Mucosa of descending colon (tissue), 3 donors: ENCODE data around the gene PPA1. TPM values are rescaled to one million over a fixed set of nuclear protein-coding genes. Genes with fewer than 3 reads are reported as not detected.
A peak's percentile ranks its signal among the peaks of the same experiment; 100 is the strongest.
"Not testable (repeated sequence)": the region's sequence is repeated elsewhere in the genome, so short reads cannot be mapped to it uniquely, and the experiment has no call there.

Source experiments
- ATAC-seq: fragments of 200-7000 bp; cut with Tn5 transposase; one replicate; pipeline ENCODE4 v1.9.1; 2020; ENCODE audit warnings: mild to moderate bottlenecking, moderate library complexity
- DNase-seq, 3 donors: peaks; one replicate each; pipeline ENCODE4 v3.0.0-alpha.2; 2020
- H3K36me3 ChIP-seq: fragments of 200-600 bp; one replicate; pipeline ENCODE4 v1.8.0; 2021; ENCODE audit warnings: low read depth, mild to moderate bottlenecking
- H3K4me1 ChIP-seq: fragments of 200-600 bp; one replicate; pipeline ENCODE4 v1.8.0; 2021; ENCODE audit warnings: low read depth, mild to moderate bottlenecking
- H3K4me3 ChIP-seq: fragments of 200-600 bp; one replicate; pipeline ENCODE4 v1.8.0; 2021; ENCODE audit warnings: mild to moderate bottlenecking
- H3K9me3 ChIP-seq: fragments of 200-600 bp; one replicate; pipeline ENCODE4 v1.8.0; 2021; ENCODE audit warnings: mild to moderate bottlenecking
- intact Hi-C, 2 donors: fragments of 100-400 bp; cut with DNase I in 1 of 2; cut with micrococcal nuclease in 1 of 2; formaldehyde crosslinking; loops; one replicate each; pipeline versions ENCODE4 v1.11.0 to v1.11.1; 2022; cut with DNase I, micrococcal nuclease
- total RNA-seq, 3 donors: library from RNA; stranded (reverse); fragmentation: NEBNext Ultra II Directional in 2 of 3; extraction: Animal tissue kit (Norgen Biotek cat#: 25700) in 2 of 3; gene quantifications; one replicate each; pipeline versions ENCODE4 v1.2.1 to v1.2.4, GENCODE V29; 2021 to 2023
- TF ChIP-seq, protein P1 (sequence below): fragments of 200-600 bp; IDR thresholded peaks from one replicate; pipeline ENCODE4 v1.8.0; 2022; ENCODE audit warnings: antibody characterized with exemption, mild to moderate bottlenecking
- donor health status: DM: no; HTN: no; CAD: no; lungs with moderate emphysema.
- donor health status: DM: no; HTN: no; CAD: no.
- donor health status: DM: no; HTN: yes; CAD: no.

The PPA1 gene
- total RNA-seq, 3 donors from 2014 or later, result 97.1 to 166 (median 100) TPM

DNA sequence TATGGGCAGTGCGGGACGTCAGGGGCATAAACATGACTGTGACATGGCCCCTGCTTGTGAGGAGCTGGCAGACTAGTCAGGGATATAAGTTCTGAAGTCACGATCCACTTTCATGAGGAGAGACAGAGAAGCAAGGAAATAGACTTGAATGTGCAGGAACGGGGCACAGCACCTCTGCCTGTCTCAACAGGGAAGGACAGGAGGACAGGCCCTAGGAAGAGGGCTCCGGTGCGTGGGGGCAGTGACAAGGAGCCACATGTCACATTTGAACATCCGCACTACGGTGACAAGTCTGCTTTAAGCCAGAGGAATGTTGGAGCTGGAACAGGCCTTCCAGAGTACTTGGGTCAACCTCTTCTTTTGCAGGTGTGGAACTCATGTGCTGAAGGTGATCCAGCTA is 43.1 kb downstream of the PPA1 start:
- H3K9me3 ChIP-seq, result no peaks in the 10 kb centered on the region
- no peaks in the 10 kb centered on the region for H3K36me3 ChIP-seq
- DNase-seq, result no peak
- TF ChIP-seq, protein P1, sequence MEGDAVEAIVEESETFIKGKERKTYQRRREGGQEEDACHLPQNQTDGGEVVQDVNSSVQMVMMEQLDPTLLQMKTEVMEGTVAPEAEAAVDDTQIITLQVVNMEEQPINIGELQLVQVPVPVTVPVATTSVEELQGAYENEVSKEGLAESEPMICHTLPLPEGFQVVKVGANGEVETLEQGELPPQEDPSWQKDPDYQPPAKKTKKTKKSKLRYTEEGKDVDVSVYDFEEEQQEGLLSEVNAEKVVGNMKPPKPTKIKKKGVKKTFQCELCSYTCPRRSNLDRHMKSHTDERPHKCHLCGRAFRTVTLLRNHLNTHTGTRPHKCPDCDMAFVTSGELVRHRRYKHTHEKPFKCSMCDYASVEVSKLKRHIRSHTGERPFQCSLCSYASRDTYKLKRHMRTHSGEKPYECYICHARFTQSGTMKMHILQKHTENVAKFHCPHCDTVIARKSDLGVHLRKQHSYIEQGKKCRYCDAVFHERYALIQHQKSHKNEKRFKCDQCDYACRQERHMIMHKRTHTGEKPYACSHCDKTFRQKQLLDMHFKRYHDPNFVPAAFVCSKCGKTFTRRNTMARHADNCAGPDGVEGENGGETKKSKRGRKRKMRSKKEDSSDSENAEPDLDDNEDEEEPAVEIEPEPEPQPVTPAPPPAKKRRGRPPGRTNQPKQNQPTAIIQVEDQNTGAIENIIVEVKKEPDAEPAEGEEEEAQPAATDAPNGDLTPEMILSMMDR, result no peak
- no peak overlapping the region for H3K4me3 ChIP-seq
- no peak for ATAC-seq
- peaks cover 3% of the 10 kb centered on the region for H3K4me1 ChIP-seq
- intact Hi-C loops, result no loop called here

DNA sequence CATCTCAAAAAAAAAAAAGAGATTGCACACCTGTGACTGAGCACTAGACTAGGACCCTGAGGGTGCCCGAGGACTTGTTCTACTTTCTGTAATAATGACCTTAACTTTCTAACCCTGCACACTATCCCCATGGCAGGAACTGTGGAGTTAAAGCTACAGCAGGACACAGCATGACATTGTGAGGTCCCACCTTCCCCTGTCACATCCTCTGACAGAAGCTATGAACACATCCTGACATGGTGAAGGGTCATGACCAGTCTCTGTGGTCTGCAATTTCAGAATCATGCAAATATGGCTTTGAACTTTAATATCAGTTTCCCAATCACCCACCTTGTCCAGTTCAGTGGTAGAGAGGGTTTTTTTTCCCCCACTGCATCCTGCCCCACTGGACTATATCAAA is 44.5 kb downstream of the PPA1 start:
- no peak for DNase-seq
- Histone ChIP-seq H3K4me1 (peaks cover 3% of the 10 kb centered on the region), H3K36me3 (no peaks in the 10 kb centered on the region), H3K9me3 (no peaks in the 10 kb centered on the region), H3K4me3 (no peak overlapping the region)
- TF ChIP-seq, protein P1, result no peak
- intact Hi-C loops, result no loop called here
- ATAC-seq, result no peak

DNA sequence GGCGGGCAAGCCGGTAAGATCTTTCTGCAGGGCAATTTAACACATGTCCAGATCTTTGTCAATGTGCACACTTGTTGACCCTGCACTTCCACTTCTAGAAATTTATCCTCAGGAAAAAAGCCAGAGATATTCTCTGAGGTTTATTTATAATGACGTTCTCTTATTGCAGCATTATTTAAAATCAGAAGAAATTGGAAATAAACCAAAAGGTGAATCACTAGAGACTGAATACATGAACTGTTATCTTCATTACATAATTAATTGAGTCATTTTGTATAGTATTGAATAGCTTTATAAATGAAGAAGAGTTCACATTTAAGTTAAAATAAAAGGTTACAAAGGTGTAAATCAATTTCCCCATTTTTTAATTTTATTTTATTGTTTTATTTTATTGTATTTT is 46.7 kb downstream of the PPA1 start:
- intact Hi-C loops, result no loop called here
- TF ChIP-seq, protein P1, result no peak
- H3K36me3 ChIP-seq, result no peaks in the 10 kb centered on the region
- H3K4me3 ChIP-seq, result no peak overlapping the region
- no peak for DNase-seq
- no peak for ATAC-seq
- peaks cover 1% of the 10 kb centered on the region for H3K4me1 ChIP-seq
- no peaks in the 10 kb centered on the region for H3K9me3 ChIP-seq

DNA sequence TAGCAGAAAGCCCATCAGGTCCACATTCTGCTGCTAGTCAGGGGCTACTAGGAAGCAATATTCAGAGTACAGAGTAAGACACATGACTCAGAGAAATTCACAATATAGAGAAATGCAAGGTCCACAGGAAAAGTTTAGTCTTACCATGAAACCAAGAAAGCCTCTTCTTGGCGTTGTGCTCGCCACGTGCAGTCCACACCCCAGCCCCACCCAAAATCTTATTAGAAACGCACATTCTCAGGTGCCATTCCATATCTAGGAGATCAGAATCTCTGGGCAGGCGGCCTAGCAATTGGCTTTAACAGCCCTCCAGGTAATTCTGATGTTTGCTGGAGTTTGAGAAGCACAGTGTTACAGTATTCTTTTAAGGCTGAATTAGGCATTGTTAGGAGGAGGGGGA is 47.1 kb downstream of the PPA1 start:
- H3K4me1 ChIP-seq, result no peaks in the 10 kb centered on the region
- H3K4me3 ChIP-seq, result no peak overlapping the region
- DNase-seq, result peak in 1 of 3 donors; percentile 19
- TF ChIP-seq, protein P1, result no peak
- intact Hi-C loops, result no loop called here
- H3K36me3 ChIP-seq, result no peaks in the 10 kb centered on the region
- peak; percentile 36 for ATAC-seq
- no peaks in the 10 kb centered on the region for H3K9me3 ChIP-seq

DNA sequence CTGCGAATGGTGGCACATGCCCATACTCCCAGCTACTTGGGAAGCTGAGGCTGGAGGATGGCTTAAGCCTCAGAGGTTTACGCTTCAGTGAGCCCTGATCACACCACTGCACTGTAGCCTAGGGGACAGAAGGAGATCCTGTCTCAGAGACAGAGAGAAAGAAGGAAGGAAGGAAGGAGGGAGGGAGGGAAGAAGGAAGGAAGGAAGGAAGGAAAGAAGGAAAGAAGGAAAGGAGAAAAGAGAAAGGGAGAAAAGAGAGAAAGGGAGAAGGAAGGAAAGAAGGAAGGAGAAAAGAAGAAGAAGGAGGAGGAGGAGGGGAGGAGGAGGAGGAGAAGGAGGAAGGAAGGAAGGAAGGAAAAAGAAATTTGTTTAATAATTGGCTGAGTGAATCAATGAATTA is 49.9 kb downstream of the PPA1 start:
- no peak overlapping the region for H3K4me3 ChIP-seq
- no peaks in the 10 kb centered on the region for H3K9me3 ChIP-seq
- ATAC-seq (no peak), DNase-seq (no peak)
- TF ChIP-seq, protein P1, result no peak
- H3K4me1 ChIP-seq, result no peaks in the 10 kb centered on the region
- intact Hi-C loops, result no loop called here
- no peaks in the 10 kb centered on the region for H3K36me3 ChIP-seq

DNA sequence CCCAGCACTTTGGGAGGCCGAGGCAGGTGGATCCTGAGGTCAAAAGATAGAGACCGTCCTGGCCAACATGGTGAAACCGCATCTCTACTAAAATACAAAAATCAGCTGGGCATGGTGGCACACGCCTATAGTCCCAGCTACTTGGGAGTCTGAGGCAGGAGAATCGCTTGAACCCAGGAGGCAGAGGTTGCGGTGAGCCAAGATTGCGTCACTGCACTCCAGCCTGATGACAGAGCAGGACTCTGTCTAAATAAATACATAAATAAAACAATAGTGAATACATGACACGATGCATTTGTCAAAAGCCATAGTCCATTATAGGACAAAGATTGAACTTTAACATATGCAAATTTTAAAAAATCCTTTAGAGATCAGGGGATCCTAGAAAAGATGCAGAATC is 54.0 kb downstream of the PPA1 start:
- ATAC-seq, H3K4me3 ChIP-seq, H3K4me1 ChIP-seq, H3K36me3 ChIP-seq, H3K9me3 ChIP-seq, intact Hi-C loops, DNase-seq: not testable (repeated sequence)
